Measurements from ENCODE around the gene ST13. TPM values are rescaled to one million over a fixed set of nuclear protein-coding genes. Genes with fewer than 3 reads are reported as not detected.

Gene ST13
- total and polyA plus RNA-seq, 2 of the 4 experiments (the other 2 are of a cell fraction), result 115 to 235 TPM

GRCh38 chr22:40877488-40877887 lies 21.0 kb upstream of the ST13 start:
- DNase-seq (no peak), ATAC-seq (ENCODE audit: low read depth) (no peak)
- Histone ChIP-seq H3K18ac (ENCODE audit: low read depth, low read length) (no peak overlapping the region), H4K8ac (ENCODE audit: low read depth in 2 of 2, low read length in 2 of 2) (no peak overlapping the region), H3K36me3 (ENCODE audit: control insufficient read depth, insufficient read depth, low read length) (peaks cover 17% of the 10 kb centered on the region), H3K9ac (ENCODE audit: low read depth, low read length) (no peak overlapping the region), H3K4me2 (ENCODE audit: low read depth, low read length) (no peak overlapping the region), H3K9me1 (ENCODE audit: insufficient read depth, low read length) (peaks cover 3% of the 10 kb centered on the region), H4K20me1 (ENCODE audit: insufficient read depth, low read length) (no peaks in the 10 kb centered on the region), H3K9me3 (ENCODE audit: control insufficient read depth, insufficient read depth, low read length) (no peaks in the 10 kb centered on the region), H3K14ac (replicated peaks; ENCODE audit: low read depth, low read length) (no peak overlapping the region), H2BK5ac (ENCODE audit: low read depth, low read length, poor library complexity, severe bottlenecking) (no peak overlapping the region), H4K5ac (ENCODE audit: low read depth, low read length) (no peak overlapping the region), H3K4ac (ENCODE audit: low read depth, low read length) (no peak overlapping the region), H3K27ac (ENCODE audit: insufficient read depth, low read length) (no peak overlapping the region), H2AFZ (replicated peaks; ENCODE audit: low read length, poor library complexity) (no peak overlapping the region), H3K79me1 (ENCODE audit: low read depth in 1 of 2, low read length in 2 of 2) (peaks cover 0 to 23% of the 10 kb centered on the region in 2 experiments; a peak in 3 of 4 replicates), H2BK15ac (ENCODE audit: low read depth, low read length) (no peak overlapping the region), H2AK9ac (replicated peaks; ENCODE audit: low read depth, low read length, poor library complexity) (no peak overlapping the region), H2BK120ac (ENCODE audit: low read depth, low read length) (no peak overlapping the region), H4K91ac (ENCODE audit: insufficient read depth, low read depth, low read length) (no peak overlapping the region), H3K23ac (ENCODE audit: low read depth, low read length) (no peak overlapping the region), H3K4me3 (ENCODE audit: insufficient read depth, low read depth, low read length) (no peak overlapping the region), H2BK20ac (ENCODE audit: low read depth, low read length) (no peak overlapping the region), H3K27me3 (ENCODE audit: control insufficient read depth, insufficient read depth, low read length) (no peaks in the 10 kb centered on the region), H3K4me1 (ENCODE audit: control insufficient read depth, insufficient read depth, low read length) (no peaks in the 10 kb centered on the region), H3K56ac (ENCODE audit: extremely low read depth, insufficient read depth, low read length) (no peak overlapping the region), H2AK5ac (ENCODE audit: low read depth, low read length) (no peak overlapping the region)
- WGBS, 2 experiments (ENCODE audit: extremely low coverage in 2 of 2, insufficient read length in 1 of 2), result 80% methylated on average over 1 of the region's 3 CpGs; no CpG with 5 or more reads in 1 of the 2 experiments
- ChIA-PET CTCF (no interaction called here), POLR2A (ENCODE audit: unreplicated experiment) (no interaction called here)
- dilution Hi-C loops (cut with HindIII; ENCODE audit: low sequenced_read_pairs, unreplicated experiment) (no loop called here), in situ Hi-C loops (cut with MboI; ENCODE audit: low sequenced_read_pairs) (loop anchor here (25.0 kb wide), 1 partner anchor 440 kb away; no protein-coding TSS in a partner anchor), intact Hi-C loops (cut with micrococcal nuclease) (no loop called here)
- BruUV-seq (replicated peaks), result no TSS peak
- TF ChIP-seq MAFK (IDR thresholded peaks at IDR 0.05; ENCODE audit: low read depth, low read length) (peak; percentile 82), RAD21 (IDR thresholded peaks at IDR 0.05; ENCODE audit: low read length) (no peak), MAZ (IDR thresholded peaks at IDR 0.05; ENCODE audit: borderline replicate concordance, low read depth, low read length) (no peak), USF2 (IDR thresholded peaks at IDR 0.05; ENCODE audit: low read depth, low read length) (no peak)
